Esophagus muscularis mucosa (tissue), 4 donors: ENCODE measurements around the gene CEP85. TPM values are rescaled to one million over a fixed set of nuclear protein-coding genes. Genes with fewer than 3 reads are reported as not detected.

Source experiments
- DNase-seq: peaks from one replicate; pipeline ENCODE4 v3.0.0-alpha.2; 2017; ENCODE audit errors: extremely low spot score
- H3K27ac ChIP-seq, 4 donors: fragments of 200-600 bp; sonication (generic); replicated peaks in 1 of 4; 1 replicate in 3 of 4; 2 replicates in 1 of 4; pipeline ENCODE4 v1.5.1; 2016 to 2019; ENCODE audit warnings: mild to moderate bottlenecking in 1 of 4
- H3K27me3 ChIP-seq, 4 donors: fragments of 200-600 bp; sonication (generic); one replicate each; pipeline versions ENCODE4 v1.5.1 to v1.6.0; 2016 to 2019
- H3K36me3 ChIP-seq, 4 donors: fragments of 200-600 bp; sonication (generic); one replicate each; pipeline ENCODE4 v1.5.1; 2016 to 2019
- H3K4me1 ChIP-seq, 4 donors: fragments of 200-600 bp; sonication (generic); one replicate each; pipeline ENCODE4 v1.5.1; 2016 to 2019
- H3K4me3 ChIP-seq, 4 donors: fragments of 200-600 bp; sonication (generic); 1 replicate in 2 of 4; 2 replicates in 2 of 4; pipeline ENCODE4 v1.5.1; 2016 to 2019; ENCODE audit warnings: mild to moderate bottlenecking in 4 of 4, moderate library complexity in 1 of 4
- H3K9me3 ChIP-seq, 4 donors: fragments of 200-600 bp; sonication (generic); 1 replicate in 3 of 4; 2 replicates in 1 of 4; pipeline ENCODE4 v1.5.1; 2016 to 2019
- EP300 ChIP-seq: sonication (generic); formaldehyde crosslinking; IDR thresholded peaks from one replicate; pipeline ENCODE4 v1.6.1; 2017; ENCODE audit warnings: antibody characterized with exemption
- POLR2A ChIP-seq: fragments of 450-650 bp; IDR thresholded peaks from one replicate; pipeline ENCODE4 v1.6.1; 2017; ENCODE audit warnings: antibody characterized with exemption, moderate library complexity, mild to moderate bottlenecking, low read depth
- POLR2AphosphoS5 ChIP-seq, 2 donors: sonication (generic); formaldehyde crosslinking; IDR thresholded peaks; one replicate each; pipeline ENCODE4 v1.6.1; 2017; ENCODE audit warnings: antibody characterized with exemption in 2 of 2
- WGBS: methylation state at CpG from one replicate; pipeline ENCODE4 v1.1.5; 2018; 5-methylcytosine and 5-hydroxymethylcytosine counted together
- intact Hi-C: fragments of 100-400 bp; cut with DNase I; formaldehyde crosslinking; loops from one replicate; pipeline ENCODE4 v1.15.1; 2023
- total RNA-seq, 4 donors: library from RNA; depleted of rRNA; stranded (reverse); fragments of >200 nt; gene quantifications; one replicate each; pipeline versions ENCODE4 v1.1.0 to v1.2.1, GENCODE V29; 2016
- TF ChIP-seq, protein P1 (sequence below), 3 experiments: fragments of 200-600 bp in 2 of 3; fragments of 450-650 bp in 1 of 3; sonication (generic) in 2 of 3; IDR thresholded peaks; one replicate each; pipeline ENCODE4 v1.5.1; 2017 to 2019; ENCODE audit warnings: antibody characterized with exemption in 3 of 3, mild to moderate bottlenecking in 2 of 3, moderate library complexity in 1 of 3

Gene CEP85
- total RNA-seq, 4 donors from 2014 or later, result 3.0 to 6.3 (median 4.8) TPM

DNA sequence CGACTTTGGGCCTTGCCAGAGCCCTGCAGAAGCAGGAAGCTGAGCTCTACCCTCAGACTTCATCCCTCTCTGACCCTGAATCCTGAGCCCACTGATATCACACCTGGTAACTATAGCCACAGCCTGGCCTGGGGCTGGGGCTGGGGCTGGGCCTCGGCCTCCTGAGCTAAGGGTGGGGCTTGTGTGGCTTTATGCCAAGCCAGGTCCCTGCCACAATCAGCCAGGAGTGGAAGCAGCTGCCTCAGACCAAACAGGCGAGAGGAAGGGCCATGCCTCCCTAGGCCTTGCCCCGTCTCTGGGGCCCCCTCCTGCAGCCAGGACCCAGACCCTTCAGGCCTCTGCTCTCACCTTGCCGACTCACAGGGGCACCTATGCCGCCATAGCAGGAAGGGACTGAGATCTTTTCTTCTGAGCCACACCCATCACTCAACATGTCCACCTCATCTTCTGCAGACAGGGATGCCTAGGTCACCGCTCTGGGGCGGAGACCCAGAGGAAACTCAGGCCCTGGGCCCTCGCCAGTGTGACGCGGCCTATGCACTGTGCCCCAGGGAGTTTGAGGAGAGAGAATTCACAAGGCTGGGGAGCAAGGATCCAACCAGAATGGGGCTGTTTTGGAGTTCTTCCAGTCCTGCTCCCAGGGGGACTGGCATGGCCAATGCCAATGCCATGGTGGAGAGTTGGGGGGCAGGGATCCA lies 66.7 kb downstream of the CEP85 start:
- WGBS, result 79% methylated on average over 6 of the region's 11 CpGs

DNA sequence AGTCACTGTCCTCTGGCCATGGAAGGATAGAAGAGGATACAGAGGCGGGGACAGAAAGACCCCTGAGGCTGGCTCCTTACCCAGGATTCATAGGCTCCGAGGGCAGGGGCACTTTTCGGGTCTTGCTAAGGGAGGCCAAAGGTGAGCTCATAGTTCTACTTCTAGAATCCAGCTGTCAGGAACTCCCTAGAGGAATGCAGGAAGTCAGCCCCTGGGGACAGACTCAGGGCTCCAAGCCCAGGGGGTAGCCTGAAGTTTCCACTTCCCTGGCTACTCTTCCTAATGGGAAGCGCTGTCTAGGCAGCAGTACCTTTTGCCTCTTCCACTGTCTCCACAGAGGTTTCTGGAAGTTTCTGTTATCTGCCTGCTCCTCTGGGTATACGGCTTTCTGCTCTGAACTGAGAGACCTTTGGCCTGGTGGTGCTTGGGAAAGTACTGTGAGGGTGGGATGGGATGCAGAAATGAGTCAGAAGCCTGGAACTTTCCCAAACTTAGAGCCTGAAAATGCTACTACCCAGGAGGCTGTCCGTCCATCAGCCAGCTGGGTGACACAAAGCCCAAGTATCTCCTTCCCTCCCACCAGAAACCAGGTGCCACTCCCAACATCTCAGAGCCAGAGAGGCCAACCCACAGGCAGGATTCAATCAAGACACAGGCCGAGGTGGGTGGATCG lies 68.9 kb downstream of the CEP85 start:
- H3K27ac ChIP-seq, result no peak overlapping the region
- intact Hi-C loops, result no loop called here
- H3K36me3 ChIP-seq, result peaks cover 0 to 10% (median 8%) of the 10 kb centered on the region in 4 donors
- peaks cover 8 to 25% (median 14%) of the 10 kb centered on the region in 4 donors for H3K4me1 ChIP-seq
- no peak for DNase-seq
- H3K27me3 ChIP-seq, result no peaks in the 10 kb centered on the region
- TF ChIP-seq, protein P1, sequence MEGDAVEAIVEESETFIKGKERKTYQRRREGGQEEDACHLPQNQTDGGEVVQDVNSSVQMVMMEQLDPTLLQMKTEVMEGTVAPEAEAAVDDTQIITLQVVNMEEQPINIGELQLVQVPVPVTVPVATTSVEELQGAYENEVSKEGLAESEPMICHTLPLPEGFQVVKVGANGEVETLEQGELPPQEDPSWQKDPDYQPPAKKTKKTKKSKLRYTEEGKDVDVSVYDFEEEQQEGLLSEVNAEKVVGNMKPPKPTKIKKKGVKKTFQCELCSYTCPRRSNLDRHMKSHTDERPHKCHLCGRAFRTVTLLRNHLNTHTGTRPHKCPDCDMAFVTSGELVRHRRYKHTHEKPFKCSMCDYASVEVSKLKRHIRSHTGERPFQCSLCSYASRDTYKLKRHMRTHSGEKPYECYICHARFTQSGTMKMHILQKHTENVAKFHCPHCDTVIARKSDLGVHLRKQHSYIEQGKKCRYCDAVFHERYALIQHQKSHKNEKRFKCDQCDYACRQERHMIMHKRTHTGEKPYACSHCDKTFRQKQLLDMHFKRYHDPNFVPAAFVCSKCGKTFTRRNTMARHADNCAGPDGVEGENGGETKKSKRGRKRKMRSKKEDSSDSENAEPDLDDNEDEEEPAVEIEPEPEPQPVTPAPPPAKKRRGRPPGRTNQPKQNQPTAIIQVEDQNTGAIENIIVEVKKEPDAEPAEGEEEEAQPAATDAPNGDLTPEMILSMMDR (IDR thresholded peaks at IDR 0.05), result no peak
- no peak for TF ChIP-seq POLR2A
- no peak for TF ChIP-seq EP300
- TF ChIP-seq POLR2AphosphoS5 (IDR thresholded peaks at IDR 0.05), result no peak
- no peak overlapping the region for H3K4me3 ChIP-seq
- no peaks in the 10 kb centered on the region for H3K9me3 ChIP-seq
- WGBS, result 69% methylated on average over 6 of the region's 8 CpGs

More for the DNA sequence above, 66.7 kb downstream of the CEP85 start:
- H3K27ac ChIP-seq, result no peak overlapping the region
- H3K4me1 ChIP-seq, result peaks cover 2 to 9% (median 3%) of the 10 kb centered on the region in 4 donors
- no peaks in the 10 kb centered on the region for H3K27me3 ChIP-seq
- no peak for TF ChIP-seq POLR2AphosphoS5 (IDR thresholded peaks at IDR 0.05)
- TF ChIP-seq EP300, result no peak
- TF ChIP-seq POLR2A, result no peak
- intact Hi-C loops, result no loop called here
- no peak for DNase-seq
- H3K4me3 ChIP-seq, result no peak overlapping the region
- peaks cover 7 to 28% (median 16%) of the 10 kb centered on the region in 4 donors for H3K36me3 ChIP-seq
- no peaks in the 10 kb centered on the region for H3K9me3 ChIP-seq

DNA sequence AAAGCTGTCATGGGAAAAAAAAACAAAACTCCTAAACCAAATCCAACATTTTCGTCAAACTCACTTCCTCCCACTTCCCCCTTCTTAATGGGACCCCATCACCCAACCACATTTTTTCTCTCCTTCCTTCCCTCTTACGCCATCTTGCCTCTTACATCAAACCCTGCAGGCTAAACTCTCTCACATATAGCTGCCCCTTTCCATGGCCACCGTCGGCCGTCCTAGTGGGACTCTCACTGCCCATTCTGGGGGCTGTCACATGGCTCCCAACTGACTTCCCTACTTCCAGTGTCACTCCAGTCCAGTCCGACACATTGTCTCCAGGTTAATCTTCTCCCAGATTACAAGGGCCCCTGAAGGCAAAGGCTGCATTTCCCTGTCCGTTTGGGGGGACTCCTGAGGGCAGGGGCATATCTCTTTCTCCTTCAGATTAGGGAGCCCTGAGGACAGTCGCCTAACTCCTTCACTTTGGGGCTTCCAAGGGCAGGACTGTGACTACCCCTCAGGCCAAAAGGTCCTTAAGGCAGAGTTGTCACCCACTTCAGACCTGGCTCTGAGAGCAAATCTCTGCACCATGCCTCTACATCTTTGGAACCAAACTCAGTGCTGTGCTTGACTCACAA lies 71.8 kb downstream of the CEP85 start:
- no peak for DNase-seq
- Histone ChIP-seq H3K9me3 (no peaks in the 10 kb centered on the region), H3K4me3 (peak overlapping the region; percentile 62 to 86 (median 74)), H3K4me1 (peaks cover 8 to 25% (median 14%) of the 10 kb centered on the region in 4 donors), H3K27ac (peak overlapping the region; percentile 46 to 76 (median 69)), H3K27me3 (no peaks in the 10 kb centered on the region), H3K36me3 (peaks cover 0 to 8% (median 6%) of the 10 kb centered on the region in 4 donors)
- intact Hi-C loops, result no loop called here
- WGBS, result 27% methylated on average over 8 of the region's 8 CpGs
- TF ChIP-seq POLR2A, result no peak
- no peak for TF ChIP-seq EP300
- no peak for TF ChIP-seq POLR2AphosphoS5 (IDR thresholded peaks at IDR 0.05)
- TF ChIP-seq, protein P1 (IDR thresholded peaks at IDR 0.05), result no peak

GRCh38 chr1:26306290-26307229 lies 72.6 kb downstream of the CEP85 start, which contains the start of gene UBXN11:
Gene UBXN11, minus strand, starts transcription at chr1:26306636. Its CDS starts 3,753 bp downstream, at chr1:26302883.
- intact Hi-C loops, result no loop called here
- TF ChIP-seq, protein P1 (IDR thresholded peaks at IDR 0.05), result peak in 1 of 3 experiments; percentile 18
- peak in 1 of 2 donors; percentile 46 for TF ChIP-seq POLR2AphosphoS5 (IDR thresholded peaks at IDR 0.05)
- no peak for TF ChIP-seq POLR2A
- no peak for TF ChIP-seq EP300

More at GRCh38 chr1:26306290-26307229, 72.6 kb downstream of the CEP85 start, which contains the start of gene UBXN11:
- Histone ChIP-seq H3K4me3 (peak within 1 kb of the TSS; percentile 62 to 86 (median 74)), H3K4me1 (peaks cover 8 to 25% (median 14%) of the 10 kb centered on the region in 4 donors), H3K36me3 (no peaks in the 10 kb centered on the region), H3K27me3 (no peaks in the 10 kb centered on the region), H3K27ac (peak within 1 kb of the TSS; percentile 46 to 76 (median 69)), H3K9me3 (no peaks in the 10 kb centered on the region)
- 3% methylated on average over 38 of the region's 51 CpGs for WGBS
- peak; percentile 97 for DNase-seq
